Astrocyte of the spinal cord (primary cell): Measurements from ENCODE around the gene ANKRD35.
"Not testable (repeated sequence)": the region's sequence is repeated elsewhere in the genome, so short reads cannot be mapped to it uniquely, and the experiment has no call there.

Experiments
- DNase-seq: peaks from one replicate; pipeline ENCODE4 v3.0.0; 2011; ENCODE audit warnings: low read depth, low spot score
- H3K4me3 ChIP-seq: 2 replicates; pipeline ENCODE4 v1.5.1; 2011; ENCODE audit warnings: low read depth, mild to moderate bottlenecking, low read length, moderate library complexity
- in situ Hi-C: cut with HindIII; loops from 2 replicates; pipeline ENCODE4 v1.10.0; 2017; ENCODE audit warnings: low sequenced_read_pairs
- TF ChIP-seq, protein P1 (sequence below): IDR thresholded peaks from 2 replicates; pipeline ENCODE4 v1.5.1; 2012; ENCODE audit warnings: low read depth, mild to moderate bottlenecking, low read length, inconsistent platforms

Gene ANKRD35

GRCh38 chr1:145845144-145845513 is 40.5 kb downstream of the ANKRD35 start:
- DNase-seq, result no peak
- peak overlapping the region; percentile 53 for H3K4me3 ChIP-seq
- TF ChIP-seq, protein P1, sequence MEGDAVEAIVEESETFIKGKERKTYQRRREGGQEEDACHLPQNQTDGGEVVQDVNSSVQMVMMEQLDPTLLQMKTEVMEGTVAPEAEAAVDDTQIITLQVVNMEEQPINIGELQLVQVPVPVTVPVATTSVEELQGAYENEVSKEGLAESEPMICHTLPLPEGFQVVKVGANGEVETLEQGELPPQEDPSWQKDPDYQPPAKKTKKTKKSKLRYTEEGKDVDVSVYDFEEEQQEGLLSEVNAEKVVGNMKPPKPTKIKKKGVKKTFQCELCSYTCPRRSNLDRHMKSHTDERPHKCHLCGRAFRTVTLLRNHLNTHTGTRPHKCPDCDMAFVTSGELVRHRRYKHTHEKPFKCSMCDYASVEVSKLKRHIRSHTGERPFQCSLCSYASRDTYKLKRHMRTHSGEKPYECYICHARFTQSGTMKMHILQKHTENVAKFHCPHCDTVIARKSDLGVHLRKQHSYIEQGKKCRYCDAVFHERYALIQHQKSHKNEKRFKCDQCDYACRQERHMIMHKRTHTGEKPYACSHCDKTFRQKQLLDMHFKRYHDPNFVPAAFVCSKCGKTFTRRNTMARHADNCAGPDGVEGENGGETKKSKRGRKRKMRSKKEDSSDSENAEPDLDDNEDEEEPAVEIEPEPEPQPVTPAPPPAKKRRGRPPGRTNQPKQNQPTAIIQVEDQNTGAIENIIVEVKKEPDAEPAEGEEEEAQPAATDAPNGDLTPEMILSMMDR, result no peak
- in situ Hi-C loops, result no loop called here

- no peak overlapping the region for H3K4me3 ChIP-seq
- TF ChIP-seq, protein P1, result no peak
- no peak for DNase-seq
- in situ Hi-C loops, result no loop called here
These were observed 42.6 kb downstream of the ANKRD35 start for GRCh38 chr1:145843031-145843430.

DNA sequence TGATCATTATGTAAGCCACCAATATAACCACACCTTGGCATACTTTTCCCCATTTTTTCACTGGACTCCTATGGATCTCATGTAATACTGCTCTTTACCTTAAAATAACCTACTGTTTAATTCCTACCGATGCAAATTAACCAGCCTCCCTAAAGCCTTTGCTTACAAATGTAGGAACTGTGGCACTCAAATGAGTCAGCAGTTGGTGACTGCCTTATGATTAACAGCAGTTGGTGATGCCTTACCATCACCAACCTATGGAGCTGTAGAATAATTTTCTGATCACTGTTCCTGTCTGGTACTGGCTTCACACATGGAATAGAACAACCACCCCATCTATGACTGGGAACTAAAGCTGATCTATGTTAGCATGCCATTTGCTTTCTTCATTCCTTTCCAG is 48.0 kb downstream of the ANKRD35 start:
- TF ChIP-seq, protein P1, result no peak
- in situ Hi-C loops, result no loop called here
- no peak for DNase-seq
- H3K4me3 ChIP-seq, result no peak overlapping the region

DNA sequence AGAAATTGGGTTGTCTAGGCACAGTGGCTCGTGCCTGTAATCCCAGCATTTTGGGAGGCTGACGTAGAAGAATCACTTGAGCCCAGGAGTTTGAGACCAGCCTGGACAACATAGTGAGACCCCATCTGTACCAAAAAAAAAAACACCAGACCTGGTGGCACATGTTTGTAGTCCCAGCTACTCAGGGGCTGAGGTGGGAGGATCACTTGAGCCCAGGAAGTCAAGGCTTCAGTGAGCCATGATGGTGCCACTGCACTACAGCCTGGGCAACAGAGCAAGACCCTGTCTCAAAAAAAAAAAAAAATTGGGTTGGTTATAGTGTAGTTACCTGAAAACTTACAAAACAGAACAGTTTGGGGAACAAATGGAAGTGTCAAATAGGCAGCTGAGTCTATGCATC is 54.9 kb downstream of the ANKRD35 start:
- in situ Hi-C loops, H3K4me3 ChIP-seq, DNase-seq: not testable (repeated sequence)

GRCh38 chr1:145828367-145829026 is 57.2 kb downstream of the ANKRD35 start:
- in situ Hi-C loops, result no loop called here
- TF ChIP-seq, protein P1, result no peak
- H3K4me3 ChIP-seq, result no peak overlapping the region
- DNase-seq, result no peak

GRCh38 chr1:145827966-145828365 is 57.7 kb downstream of the ANKRD35 start:
- in situ Hi-C loops, result no loop called here
- no peak for DNase-seq
- H3K4me3 ChIP-seq, result no peak overlapping the region
- TF ChIP-seq, protein P1, result no peak

- no peak for DNase-seq
- no peak overlapping the region for H3K4me3 ChIP-seq
- in situ Hi-C loops, result no loop called here
- TF ChIP-seq, protein P1, result no peak
These were observed 59.6 kb downstream of the ANKRD35 start for GRCh38 chr1:145826030-145826429.
